Activated B cell treated with CpG ODN at 0.5 μM for 24 hours (primary cell): ENCODE data around the gene FAM234B. TPM values are rescaled to one million over a fixed set of nuclear protein-coding genes. Genes with fewer than 3 reads are reported as not detected.
A peak's percentile ranks its signal among the peaks of the same experiment; 100 is the strongest.

Experiments used
- ATAC-seq: fragments of 200-7000 bp; cut with Tn5 transposase; one replicate; pipeline ENCODE4 v1.10.0; 2021; ENCODE audit warnings: low read depth, mild to moderate bottlenecking, moderate library complexity
- CTCF ChIA-PET: fragments of 350-600 bp; sonication (Branson Sonifier 250); formaldehyde crosslinking; loops from one replicate; lab custom pipeline; 2021; ENCODE audit warnings: antibody characterized with exemption; lab: Charles Lee
- POLR2A ChIA-PET: fragments of 350-600 bp; sonication (Branson Sonifier 250); formaldehyde crosslinking; loops from one replicate; lab custom pipeline; 2021; ENCODE audit warnings: antibody characterized with exemption; lab: Charles Lee
- DNase-seq: peaks from one replicate; pipeline ENCODE4 v3.0.0; 2022
- H3K27ac Mint-ChIP-seq: one replicate; pipeline ENCODE4 v1.8.0; 2020; ENCODE audit warnings: mixed read lengths
- H3K27me3 Mint-ChIP-seq: one replicate; pipeline ENCODE4 v1.8.0; 2021; ENCODE audit warnings: mixed read lengths
- H3K36me3 Mint-ChIP-seq: one replicate; pipeline ENCODE4 v1.8.0; 2021; ENCODE audit warnings: low read depth, mixed read lengths
- H3K4me1 Mint-ChIP-seq: one replicate; pipeline ENCODE4 v1.8.0; 2021; ENCODE audit warnings: mixed read lengths
- H3K4me3 Mint-ChIP-seq: one replicate; pipeline ENCODE4 v1.8.0; 2020; ENCODE audit warnings: mild to moderate bottlenecking, mixed read lengths
- H3K9me3 Mint-ChIP-seq: one replicate; pipeline ENCODE4 v1.8.0; 2020; ENCODE audit warnings: mixed read lengths
- CTCF ChIP-seq: fragments of 200-600 bp; IDR thresholded peaks from one replicate; pipeline ENCODE4 v1.8.0; 2022; ENCODE audit warnings: antibody characterized with exemption, mild to moderate bottlenecking
- intact Hi-C: fragments of 100-400 bp; cut with micrococcal nuclease; formaldehyde crosslinking; loops from one replicate; pipeline ENCODE4 v1.15.1; 2024
- total RNA-seq: library from RNA; stranded (reverse); gene quantifications from 2 replicates; pipeline ENCODE4 v1.2.3, GENCODE V29; 2022

Gene FAM234B
- total RNA-seq, 1 donor from 2014 or later, result 6.3 TPM

DNA sequence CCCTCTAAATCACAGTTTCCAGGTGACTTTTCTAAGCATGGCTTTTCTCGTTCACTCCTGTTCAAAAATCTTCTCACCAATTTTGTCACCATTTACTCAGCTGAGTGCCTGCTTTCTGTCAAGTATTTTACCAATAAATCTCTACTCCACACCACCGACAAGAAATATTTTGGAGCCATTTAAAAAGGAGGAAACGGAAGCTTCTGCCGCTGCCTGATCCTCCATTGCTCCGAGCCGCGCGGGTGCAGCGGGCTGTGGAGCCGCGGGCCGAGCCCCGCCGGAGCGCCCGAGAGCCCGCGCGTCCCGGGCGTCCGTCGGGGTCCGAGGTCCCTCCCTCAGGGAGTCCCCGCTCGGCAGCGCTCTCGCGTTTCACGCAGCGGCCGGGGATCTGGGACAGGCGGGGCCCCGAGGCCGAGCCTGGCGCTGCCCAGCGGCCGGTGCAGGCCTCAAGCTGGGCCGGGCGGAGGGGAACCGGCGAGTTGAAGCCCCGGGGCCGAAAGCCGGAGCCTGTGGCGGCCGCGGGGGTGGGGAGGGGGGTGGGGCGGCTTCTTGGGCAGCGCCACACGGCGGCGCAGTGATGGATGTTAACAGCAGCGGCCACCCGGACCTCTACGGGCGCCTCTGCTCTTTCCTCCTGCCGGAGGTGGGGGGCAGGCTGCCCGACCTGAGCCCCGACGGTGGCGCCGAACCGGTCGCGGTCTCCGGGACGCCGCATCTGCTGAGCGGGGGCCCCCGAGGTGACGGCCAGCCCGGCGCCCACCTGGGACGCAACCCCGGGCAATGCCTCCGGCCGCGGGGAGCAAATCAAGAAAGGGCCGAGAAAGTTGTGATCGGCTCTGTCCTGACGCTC lies 43.0 kb upstream of the FAM234B start:
- peak overlapping the region; percentile 84 for H3K27ac Mint-ChIP-seq
- H3K4me3 Mint-ChIP-seq, result peak overlapping the region; percentile 87
- H3K9me3 Mint-ChIP-seq, result no peaks in the 10 kb centered on the region
- peaks cover 27% of the 10 kb centered on the region for H3K4me1 Mint-ChIP-seq
- ChIA-PET CTCF (interaction anchor here (1.0 kb wide), 1 partner anchor 211 kb away, joined by 3 read pairs; no protein-coding TSS in a partner anchor), POLR2A (interaction anchor here (0.6 to 1.1 kb wide), 3 partner anchors 8 to 644 kb away, joined by 3 to 4 read pairs (median 4); partner anchors contain the start of gene DDX47)
- intact Hi-C loops, result loop anchor here (1.0 to 5.0 kb wide), 11 partner anchors 43 to 1156 kb away; partner anchors contain the start of genes BORCS5, CREBL2, DDX47 and EMP1
- ATAC-seq, result peak; percentile 7
- no peaks in the 10 kb centered on the region for H3K36me3 Mint-ChIP-seq
- no peak for TF ChIP-seq CTCF
- H3K27me3 Mint-ChIP-seq, result no peaks in the 10 kb centered on the region
- peak; percentile 57 for DNase-seq

GRCh38 chr12:13001775-13002040 lies 42.5 kb upstream of the FAM234B start:
- H3K4me1 Mint-ChIP-seq, result peaks cover 27% of the 10 kb centered on the region
- intact Hi-C loops, result loop anchor here (2.0 to 5.0 kb wide), 3 partner anchors 213 to 1156 kb away; partner anchors contain the start of gene CREBL2
- H3K9me3 Mint-ChIP-seq, result no peaks in the 10 kb centered on the region
- CTCF ChIA-PET, result no interaction called here
- H3K36me3 Mint-ChIP-seq, result no peaks in the 10 kb centered on the region
- no peak for TF ChIP-seq CTCF
- ATAC-seq (no peak), DNase-seq (no peak)
- no peaks in the 10 kb centered on the region for H3K27me3 Mint-ChIP-seq
- peak overlapping the region; percentile 81 for H3K4me3 Mint-ChIP-seq
- POLR2A ChIA-PET, result no interaction called here
- peak overlapping the region; percentile 61 for H3K27ac Mint-ChIP-seq

GRCh38 chr12:13002301-13003097 lies 41.7 kb upstream of the FAM234B start:
- Mint-ChIP-seq H3K36me3 (no peaks in the 10 kb centered on the region), H3K9me3 (no peaks in the 10 kb centered on the region), H3K27me3 (no peaks in the 10 kb centered on the region), H3K27ac (no peak overlapping the region), H3K4me1 (peaks cover 25% of the 10 kb centered on the region), H3K4me3 (peak overlapping the region; percentile 81)
- intact Hi-C loops, result loop anchor here (5.0 kb wide), 2 partner anchors 390 to 1155 kb away; partner anchors contain the start of gene CREBL2
- no peak for DNase-seq
- ATAC-seq, result no peak
- TF ChIP-seq CTCF, result no peak
- POLR2A ChIA-PET, result no interaction called here
- CTCF ChIA-PET, result no interaction called here

- CTCF ChIA-PET, result interaction anchor here (0.7 kb wide), 1 partner anchor 9 kb away, joined by 3 read pairs; no protein-coding TSS in a partner anchor
- no peaks in the 10 kb centered on the region for H3K27me3 Mint-ChIP-seq
- no peak overlapping the region for H3K27ac Mint-ChIP-seq
- no peaks in the 10 kb centered on the region for H3K36me3 Mint-ChIP-seq
- DNase-seq (no peak), ATAC-seq (no peak)
- H3K4me1 Mint-ChIP-seq, result peaks cover 16% of the 10 kb centered on the region
- TF ChIP-seq CTCF, result no peak
- POLR2A ChIA-PET, result no interaction called here
- H3K4me3 Mint-ChIP-seq, result no peak overlapping the region
- no peaks in the 10 kb centered on the region for H3K9me3 Mint-ChIP-seq
- intact Hi-C loops, result loop anchor here (5.0 kb wide), 2 partner anchors 392 to 1153 kb away; partner anchors contain the start of gene CREBL2
Observed at GRCh38 chr12:13004361-13004760, 39.8 kb upstream of the FAM234B start.
